ENCODE data around the gene ANKS3.

GRCh38 chr16:4677390-4677789 lies 56.7 kb downstream of the ANKS3 start:
- no peak for TF ChIP-seq CTCF (conservative IDR thresholded peaks at IDR 0.05; ENCODE audit: low read length)
- TF ChIP-seq EZH2phosphoT487 (IDR thresholded peaks at IDR 0.05; ENCODE audit: borderline replicate concordance, low read depth, low read length) = no peak
